GM12873 (cell line): ENCODE results near the gene EDC4.

Source experiments
- TF ChIP-seq, protein P1 (sequence below): IDR thresholded peaks from 2 replicates; pipeline ENCODE4 v1.5.1; 2012; ENCODE audit warnings: low read depth, mild to moderate bottlenecking, moderate library complexity, low read length, control low read depth; ENCODE audit not compliant: insufficient read depth; ENCODE audit errors: missing control alignments

Gene EDC4

DNA sequence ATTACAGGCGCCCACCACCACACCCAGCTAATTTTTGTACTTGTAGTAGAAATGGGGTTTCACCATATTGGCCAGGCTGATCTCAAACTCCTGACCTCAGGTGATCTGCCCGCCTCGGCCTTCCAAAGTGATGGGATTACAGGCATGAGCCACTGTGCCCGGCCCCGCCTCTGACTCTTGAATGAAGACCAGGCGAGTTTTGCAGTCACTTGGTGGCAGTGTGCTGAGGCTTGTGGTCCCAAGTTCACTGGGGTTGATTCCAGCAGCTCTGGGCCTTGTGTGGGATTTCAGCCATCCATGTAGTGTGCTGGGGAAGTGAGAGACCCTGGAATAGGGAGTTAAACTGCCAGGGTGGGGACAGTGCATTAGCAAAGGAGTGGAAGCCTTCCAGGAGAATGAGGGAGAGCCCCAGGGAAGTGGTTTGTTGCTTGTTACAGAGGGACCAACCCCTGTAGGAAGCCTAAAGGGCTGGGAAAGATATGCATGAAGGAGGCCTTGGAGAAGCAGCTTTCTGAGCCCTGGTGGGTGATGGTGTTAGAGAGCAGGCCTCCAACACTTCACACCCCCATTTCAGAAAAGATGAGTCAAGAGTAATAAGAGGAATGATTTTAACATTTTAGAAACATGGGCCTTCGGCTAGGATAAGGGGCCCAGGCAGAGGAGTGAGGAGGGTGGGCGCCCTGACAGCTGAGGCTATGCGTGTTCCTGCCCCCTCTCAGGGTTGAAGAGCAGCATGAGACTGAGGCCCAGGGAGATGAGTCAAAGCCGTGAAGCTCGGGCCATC lies 34.7 kb downstream of the EDC4 start:
- TF ChIP-seq, protein P1, sequence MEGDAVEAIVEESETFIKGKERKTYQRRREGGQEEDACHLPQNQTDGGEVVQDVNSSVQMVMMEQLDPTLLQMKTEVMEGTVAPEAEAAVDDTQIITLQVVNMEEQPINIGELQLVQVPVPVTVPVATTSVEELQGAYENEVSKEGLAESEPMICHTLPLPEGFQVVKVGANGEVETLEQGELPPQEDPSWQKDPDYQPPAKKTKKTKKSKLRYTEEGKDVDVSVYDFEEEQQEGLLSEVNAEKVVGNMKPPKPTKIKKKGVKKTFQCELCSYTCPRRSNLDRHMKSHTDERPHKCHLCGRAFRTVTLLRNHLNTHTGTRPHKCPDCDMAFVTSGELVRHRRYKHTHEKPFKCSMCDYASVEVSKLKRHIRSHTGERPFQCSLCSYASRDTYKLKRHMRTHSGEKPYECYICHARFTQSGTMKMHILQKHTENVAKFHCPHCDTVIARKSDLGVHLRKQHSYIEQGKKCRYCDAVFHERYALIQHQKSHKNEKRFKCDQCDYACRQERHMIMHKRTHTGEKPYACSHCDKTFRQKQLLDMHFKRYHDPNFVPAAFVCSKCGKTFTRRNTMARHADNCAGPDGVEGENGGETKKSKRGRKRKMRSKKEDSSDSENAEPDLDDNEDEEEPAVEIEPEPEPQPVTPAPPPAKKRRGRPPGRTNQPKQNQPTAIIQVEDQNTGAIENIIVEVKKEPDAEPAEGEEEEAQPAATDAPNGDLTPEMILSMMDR = no peak

DNA sequence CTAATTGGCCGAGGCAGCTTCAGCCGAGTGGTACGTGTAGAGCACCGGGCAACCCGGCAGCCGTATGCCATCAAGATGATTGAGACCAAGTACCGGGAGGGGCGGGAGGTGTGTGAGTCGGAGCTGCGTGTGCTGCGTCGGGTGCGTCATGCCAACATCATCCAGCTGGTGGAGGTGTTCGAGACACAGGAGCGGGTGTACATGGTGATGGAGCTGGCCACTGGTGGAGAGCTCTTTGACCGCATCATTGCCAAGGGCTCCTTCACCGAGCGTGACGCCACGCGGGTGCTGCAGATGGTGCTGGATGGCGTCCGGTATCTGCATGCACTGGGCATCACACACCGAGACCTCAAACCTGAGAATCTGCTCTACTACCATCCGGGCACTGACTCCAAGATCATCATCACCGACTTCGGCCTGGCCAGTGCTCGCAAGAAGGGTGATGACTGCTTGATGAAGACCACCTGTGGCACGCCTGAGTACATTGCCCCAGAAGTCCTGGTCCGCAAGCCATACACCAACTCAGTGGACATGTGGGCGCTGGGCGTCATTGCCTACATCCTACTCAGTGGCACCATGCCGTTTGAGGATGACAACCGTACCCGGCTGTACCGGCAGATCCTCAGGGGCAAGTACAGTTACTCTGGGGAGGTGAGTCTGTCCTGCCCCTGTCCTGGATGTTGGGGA lies 36.3 kb downstream of the EDC4 start:
- TF ChIP-seq, protein P1 = no peak

DNA sequence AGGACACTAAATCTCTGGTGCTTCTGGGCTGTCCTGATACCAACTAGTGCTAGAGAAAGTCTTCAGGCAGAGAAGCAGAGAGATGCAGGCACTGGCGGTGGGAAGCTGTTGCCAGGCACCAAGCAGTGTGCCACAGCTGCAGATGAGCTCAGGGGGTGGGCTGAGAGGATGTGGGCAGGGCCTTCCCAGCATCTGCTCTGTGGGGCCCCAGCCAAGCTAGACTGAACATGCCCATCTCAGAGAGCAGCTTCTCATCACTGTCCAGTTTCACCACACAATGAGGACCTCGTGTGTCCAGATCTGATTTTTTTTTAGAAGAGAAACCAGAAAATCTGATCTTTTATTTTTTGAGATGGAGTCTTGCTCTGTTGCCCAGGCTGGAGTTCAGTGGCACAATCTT lies 37.3 kb downstream of the EDC4 start:
- TF ChIP-seq, protein P1 = no peak

DNA sequence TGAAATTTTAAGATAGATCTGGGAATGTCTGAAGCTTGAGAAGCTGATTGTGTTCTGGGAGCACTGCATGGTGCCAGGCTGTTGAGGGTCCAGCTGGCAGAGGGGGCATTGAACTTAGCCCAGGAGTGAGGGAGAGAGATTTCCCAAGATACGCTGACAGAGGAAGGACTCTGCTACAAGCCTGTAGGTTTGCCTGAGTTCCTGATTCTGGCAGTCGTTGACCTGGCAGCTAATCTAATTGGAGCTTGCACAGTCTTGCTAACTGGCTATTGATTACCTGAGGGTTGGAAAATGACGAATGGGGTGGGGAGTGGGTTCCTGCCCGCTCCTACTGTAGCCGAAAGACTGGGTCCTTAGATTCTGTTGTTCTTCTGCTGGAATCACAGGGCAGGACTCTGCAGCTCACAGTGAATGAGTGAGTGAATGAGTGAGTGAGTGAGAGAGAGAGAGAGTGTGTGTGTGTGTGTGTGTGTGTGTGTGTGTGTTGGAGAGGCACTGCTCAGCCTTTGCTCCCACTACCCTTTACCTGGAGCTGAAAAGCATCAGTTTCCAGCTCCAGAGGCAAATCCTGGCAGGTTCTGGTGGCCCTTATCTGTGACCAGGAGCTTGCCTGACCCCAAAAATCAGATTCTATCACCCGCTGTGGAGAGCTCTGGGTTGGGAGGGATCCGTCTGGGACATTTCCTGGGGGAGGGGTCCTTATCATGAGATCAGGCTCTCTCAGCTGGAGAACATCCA lies 42.1 kb downstream of the EDC4 start:
- TF ChIP-seq, protein P1 = no peak

DNA sequence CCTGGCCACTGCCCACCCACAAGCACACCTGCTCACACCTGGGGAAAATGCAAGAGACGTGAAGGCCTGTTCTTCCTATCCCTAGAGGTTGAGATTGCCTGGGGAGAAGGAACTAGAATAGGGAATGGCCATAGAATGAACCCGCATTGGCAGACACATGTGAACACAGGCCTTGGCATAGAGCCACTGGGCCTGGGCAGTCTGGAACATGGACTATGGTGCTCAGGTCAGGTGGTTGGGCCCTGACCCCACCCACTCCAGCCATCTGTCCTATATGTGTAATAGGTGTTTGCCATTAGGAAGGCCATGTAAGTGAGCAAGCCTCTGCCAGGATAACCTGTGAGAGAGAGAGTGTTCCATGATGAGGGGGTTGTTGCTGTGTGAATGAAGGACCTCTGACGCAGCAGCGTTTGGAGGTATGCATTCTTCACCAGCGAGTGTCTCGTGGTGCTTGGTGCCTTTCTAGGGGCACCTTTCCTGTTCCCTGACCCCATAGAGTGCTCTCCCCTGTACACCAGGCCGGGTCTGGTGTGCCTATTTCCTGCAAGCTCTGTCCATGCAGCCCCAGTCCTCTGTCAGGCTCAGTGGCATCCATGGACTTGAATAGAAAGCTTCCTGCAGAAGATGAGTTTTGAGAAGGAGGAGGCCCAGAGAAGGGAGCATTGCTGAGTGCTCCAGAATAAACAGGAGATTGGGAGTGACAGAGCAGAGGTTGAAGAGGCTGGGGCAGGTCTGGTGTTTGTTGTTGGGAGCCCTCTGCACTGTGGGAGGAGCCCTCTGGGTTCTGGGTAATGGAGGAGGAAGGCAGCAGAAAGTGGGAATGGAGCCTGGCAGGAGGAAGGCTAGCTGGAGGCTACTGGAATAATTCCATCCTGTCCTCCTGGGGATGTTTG lies 43.2 kb downstream of the EDC4 start:
- TF ChIP-seq, protein P1 = no peak

DNA sequence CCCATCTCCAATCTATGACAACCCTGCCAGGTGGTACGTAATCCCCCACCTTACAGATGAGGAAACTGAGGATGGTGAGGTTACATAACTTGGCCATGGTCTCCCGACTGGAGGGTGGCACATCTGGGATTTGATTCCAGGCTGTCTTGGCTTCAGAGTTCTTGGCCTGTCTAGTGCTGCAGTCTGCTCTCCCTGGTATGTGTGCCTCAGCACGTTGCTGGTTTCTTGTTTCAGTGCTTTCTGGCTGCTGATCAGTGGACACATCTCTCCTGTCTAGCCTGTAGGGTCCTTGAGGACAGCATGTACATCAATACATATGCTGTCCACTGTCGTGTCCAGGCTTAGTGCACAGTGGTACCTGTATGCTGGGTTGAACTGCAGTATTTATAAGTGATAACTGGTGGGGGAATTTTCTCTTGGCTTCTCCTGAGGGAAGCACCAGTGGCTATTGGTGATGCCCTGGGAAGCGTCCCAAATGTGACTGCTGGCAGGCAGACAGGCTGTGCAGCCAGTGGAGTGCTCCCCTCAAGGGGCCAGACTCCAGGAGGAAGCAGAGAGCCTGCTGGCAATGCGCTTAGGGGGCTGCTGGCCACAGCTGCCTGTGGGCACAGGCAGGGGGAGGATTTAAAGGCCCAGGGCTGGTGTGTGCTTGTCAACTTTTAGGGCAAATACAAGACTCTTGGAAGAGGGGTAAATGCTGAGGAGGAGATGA lies 44.4 kb downstream of the EDC4 start:
- TF ChIP-seq, protein P1 = no peak
